Measurements from ENCODE around the gene GREB1L. TPM values are rescaled to one million over a fixed set of nuclear protein-coding genes. Genes with fewer than 3 reads are reported as not detected.

GREB1L gene
- total RNA-seq, 4 donors from 2014 or later = 13.2 to 16.0 (median 14.5) TPM

- WGBS = 20% methylated on average over 4 of the region's 4 CpGs
- Histone ChIP-seq H3K27ac (replicated peaks in 1 of 4) (peak overlapping the region; percentile 41 to 73 (median 60)), H3K4me1 (peaks cover 11 to 61% (median 55%) of the 10 kb centered on the region in 4 donors), H3K9me3 (no peaks in the 10 kb centered on the region), H3K27me3 (no peaks in the 10 kb centered on the region), H3K4me3 (no peak overlapping the region), H3K36me3 (no peaks in the 10 kb centered on the region)
- DNase-seq (ENCODE audit: extremely low spot score) = no peak
- TF ChIP-seq EP300 (IDR thresholded peaks at IDR 0.05) = no peak
- TF ChIP-seq POLR2A (IDR thresholded peaks at IDR 0.05; ENCODE audit: low read depth) = no peak
- TF ChIP-seq CTCF (IDR thresholded peaks at IDR 0.05) = no peak
- TF ChIP-seq POLR2AphosphoS5 (IDR thresholded peaks at IDR 0.05) = no peak
- intact Hi-C loops (cut with DNase I) = no loop called here
These were observed 210.9 kb downstream of the GREB1L start for GRCh38 chr18:21452796-21453510.

DNA sequence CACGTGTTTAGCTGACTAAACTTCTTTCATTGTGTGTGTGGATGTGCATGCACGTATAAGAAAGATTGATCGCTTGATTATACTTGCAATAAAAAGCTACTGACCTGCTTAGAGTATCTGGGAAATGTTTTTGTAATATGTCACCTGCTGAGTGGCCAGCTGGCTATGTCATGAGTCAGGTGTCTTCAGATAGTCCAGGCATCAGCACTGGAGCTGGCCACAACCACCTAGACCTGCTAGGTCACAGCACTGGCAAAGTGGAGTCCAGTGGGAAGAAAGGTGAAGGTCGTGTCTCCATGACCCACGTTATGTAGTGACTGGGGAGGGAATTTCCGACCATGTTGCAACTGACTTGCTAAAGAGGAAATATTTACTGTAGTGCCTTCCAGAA, 211.5 kb downstream of the GREB1L start:
- TF ChIP-seq POLR2A (IDR thresholded peaks at IDR 0.05; ENCODE audit: low read depth) = no peak
- TF ChIP-seq POLR2AphosphoS5 (IDR thresholded peaks at IDR 0.05) = peak in 1 of 2 donors; percentile 44
- Histone ChIP-seq H3K27ac (replicated peaks in 1 of 4) (peak overlapping the region; percentile 41 to 73 (median 60)), H3K27me3 (no peaks in the 10 kb centered on the region), H3K4me3 (no peak overlapping the region), H3K4me1 (peaks cover 11 to 66% (median 60%) of the 10 kb centered on the region in 4 donors), H3K36me3 (no peaks in the 10 kb centered on the region), H3K9me3 (no peaks in the 10 kb centered on the region)
- WGBS = 52% methylated on average over 6 of the region's 6 CpGs
- DNase-seq (ENCODE audit: extremely low spot score) = no peak
- intact Hi-C loops (cut with DNase I) = no loop called here

GRCh38 chr18:21454725-21455124, 212.7 kb downstream of the GREB1L start:
- H3K36me3 ChIP-seq = no peaks in the 10 kb centered on the region
- no peaks in the 10 kb centered on the region for H3K27me3 ChIP-seq
- intact Hi-C loops (cut with DNase I) = no loop called here
- peak overlapping the region; percentile 41 to 73 (median 60) for H3K27ac ChIP-seq (replicated peaks in 1 of 4)
- H3K4me3 ChIP-seq = no peak overlapping the region
- 78% methylated on average over 5 of the region's 5 CpGs for WGBS
- peaks cover 11 to 77% (median 67%) of the 10 kb centered on the region in 4 donors for H3K4me1 ChIP-seq
- no peak for DNase-seq (ENCODE audit: extremely low spot score)
- TF ChIP-seq POLR2A (IDR thresholded peaks at IDR 0.05; ENCODE audit: low read depth) = no peak
- H3K9me3 ChIP-seq = no peaks in the 10 kb centered on the region

GRCh38 chr18:21456428-21457178, 214.6 kb downstream of the GREB1L start:
- TF ChIP-seq EP300 (IDR thresholded peaks at IDR 0.05) = no peak
- TF ChIP-seq POLR2A (IDR thresholded peaks at IDR 0.05; ENCODE audit: low read depth) = no peak
- no peak for TF ChIP-seq CTCF (IDR thresholded peaks at IDR 0.05)
- no peak for TF ChIP-seq POLR2AphosphoS5 (IDR thresholded peaks at IDR 0.05)
- Histone ChIP-seq H3K27me3 (no peaks in the 10 kb centered on the region), H3K27ac (replicated peaks in 1 of 4) (peak overlapping the region; percentile 8 to 48 (median 34)), H3K9me3 (no peaks in the 10 kb centered on the region), H3K4me3 (no peak overlapping the region), H3K4me1 (peaks cover 14 to 73% (median 64%) of the 10 kb centered on the region in 4 donors), H3K36me3 (no peaks in the 10 kb centered on the region)
- intact Hi-C loops (cut with DNase I) = no loop called here
- WGBS = 78% methylated on average over 5 of the region's 5 CpGs
- no peak for DNase-seq (ENCODE audit: extremely low spot score)

DNA sequence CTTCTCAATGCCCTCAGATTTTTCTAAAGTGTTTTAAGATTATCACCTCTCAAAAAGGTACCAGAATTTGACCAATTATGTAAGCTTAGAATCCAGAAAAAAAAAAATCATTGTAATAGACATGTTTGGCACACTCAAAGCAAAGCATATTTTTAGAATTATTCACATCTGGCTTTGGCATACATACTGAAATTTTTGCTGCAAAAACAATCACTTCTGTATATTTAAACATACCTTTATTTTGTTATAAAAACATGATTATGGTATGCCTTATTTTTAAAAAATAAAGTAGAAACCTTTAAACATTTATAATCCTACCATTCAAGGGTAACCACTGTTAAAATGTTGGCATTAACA, 215.1 kb downstream of the GREB1L start:
- DNase-seq (ENCODE audit: extremely low spot score) = no peak
- TF ChIP-seq CTCF (IDR thresholded peaks at IDR 0.05) (no peak), EP300 (IDR thresholded peaks at IDR 0.05) (no peak), POLR2AphosphoS5 (IDR thresholded peaks at IDR 0.05) (no peak), POLR2A (IDR thresholded peaks at IDR 0.05; ENCODE audit: low read depth) (no peak)
- Histone ChIP-seq H3K9me3 (no peaks in the 10 kb centered on the region), H3K27ac (replicated peaks in 1 of 4) (peak overlapping the region; percentile 70 to 80 (median 74)), H3K27me3 (no peaks in the 10 kb centered on the region), H3K4me1 (peaks cover 17 to 75% (median 66%) of the 10 kb centered on the region in 4 donors), H3K4me3 (no peak overlapping the region), H3K36me3 (no peaks in the 10 kb centered on the region)
- intact Hi-C loops (cut with DNase I) = no loop called here

Data from esophagus muscularis mucosa (tissue), 4 donors.